HG02610 (cell line): ENCODE data around the gene GARIN5A.

Experiments
- ATAC-seq: cut with Tn5 transposase; IDR thresholded peaks from one replicate; pipeline ENCODE4 v1.9.1; 2021; ENCODE audit warnings: mild to moderate bottlenecking, moderate library complexity; ENCODE audit not compliant: unreplicated experiment

Gene GARIN5A

DNA sequence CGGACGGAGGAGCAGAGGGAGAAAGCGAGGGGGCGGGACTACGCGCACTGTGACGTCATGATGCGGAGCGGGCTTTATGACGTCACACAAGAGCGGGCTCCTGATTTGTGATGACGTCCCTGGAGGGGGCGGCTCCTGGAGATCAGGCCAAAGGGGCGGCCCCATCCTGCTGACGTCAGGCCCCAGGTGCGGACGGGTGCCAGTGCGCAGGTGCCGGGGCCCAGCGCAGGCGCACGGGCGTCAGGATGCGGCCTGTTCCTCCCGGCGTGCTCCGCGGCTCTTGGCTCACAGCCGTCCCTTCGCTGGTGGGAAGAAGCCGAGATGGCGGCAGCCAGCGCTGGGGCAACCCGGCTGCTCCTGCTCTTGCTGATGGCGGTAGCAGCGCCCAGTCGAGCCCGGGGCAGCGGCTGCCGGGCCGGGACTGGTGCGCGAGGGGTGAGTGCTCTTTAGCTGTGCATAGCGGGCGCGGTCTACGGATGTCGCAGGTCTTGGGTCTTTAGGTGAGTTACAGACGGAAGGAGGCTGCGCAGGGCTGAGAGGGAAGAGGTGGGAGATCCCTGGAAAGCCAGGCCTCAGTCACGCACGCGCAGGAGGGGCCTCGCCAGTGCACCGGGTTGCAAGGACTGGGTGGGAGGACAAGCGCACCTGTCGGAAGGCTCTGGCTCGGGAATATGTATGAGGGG, at the start of gene GARIN5A, which contains the start of gene EMC10:
Gene GARIN5A (minus strand): TSS at position 625 of the 683 bp plus-strand sequence. CDS start 460 bp downstream, at position 165.
Gene EMC10 (plus strand): TSS at position 284 of the 683 bp plus-strand sequence. CDS start 38 bp downstream, at position 322.
- ATAC-seq: peak; percentile 77

DNA sequence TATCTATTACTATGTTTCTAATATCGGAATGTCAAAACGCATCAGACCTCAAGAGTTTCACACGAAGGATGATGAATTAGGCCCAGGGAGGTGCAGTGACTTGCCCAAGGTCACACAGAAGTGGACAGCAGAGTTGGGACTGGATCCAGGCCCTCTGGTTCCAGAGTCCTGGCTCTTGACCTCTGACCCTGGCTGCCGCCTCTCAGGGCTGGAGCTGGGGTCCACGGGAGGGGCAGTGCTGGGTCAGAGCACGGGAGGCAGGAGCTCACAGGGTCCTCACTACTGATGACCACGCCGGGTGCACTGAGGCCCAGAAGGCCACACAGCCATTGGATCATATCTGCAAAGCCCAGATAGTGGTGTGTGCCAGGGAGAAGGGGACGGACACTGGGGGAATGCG, 46.2 kb upstream of the GARIN5A start:
- no peak for ATAC-seq

DNA sequence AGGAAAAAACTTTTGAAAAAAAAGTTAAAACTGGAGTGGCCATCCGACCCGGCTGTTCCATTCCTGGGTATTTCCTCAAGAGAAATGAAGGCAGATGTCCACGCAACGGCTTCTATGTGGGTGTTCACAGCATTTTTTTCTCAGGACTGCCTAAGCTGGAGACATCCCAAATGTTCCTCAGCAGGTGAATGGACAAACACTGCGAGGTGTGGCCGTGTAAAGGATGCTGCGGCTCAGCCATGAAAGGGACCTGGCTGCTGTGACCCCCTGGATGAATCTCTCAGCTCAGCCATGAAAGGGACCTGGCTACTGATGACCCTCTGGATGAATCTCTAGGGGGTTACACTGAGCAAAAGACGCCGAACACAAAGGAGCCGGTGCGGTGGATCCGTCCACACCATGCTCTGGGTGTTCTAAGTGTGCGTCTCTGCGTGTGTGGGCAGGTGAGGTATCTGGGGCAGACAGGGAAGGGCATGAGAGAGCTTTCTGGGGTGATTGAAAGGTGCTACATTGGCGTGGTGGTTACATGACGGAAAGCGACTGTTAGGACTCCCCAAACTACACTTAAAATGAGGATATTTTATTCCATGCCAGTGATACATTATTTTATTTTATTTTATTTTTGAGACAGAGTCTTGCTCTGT, 44.3 kb upstream of the GARIN5A start:
- no peak for ATAC-seq

DNA sequence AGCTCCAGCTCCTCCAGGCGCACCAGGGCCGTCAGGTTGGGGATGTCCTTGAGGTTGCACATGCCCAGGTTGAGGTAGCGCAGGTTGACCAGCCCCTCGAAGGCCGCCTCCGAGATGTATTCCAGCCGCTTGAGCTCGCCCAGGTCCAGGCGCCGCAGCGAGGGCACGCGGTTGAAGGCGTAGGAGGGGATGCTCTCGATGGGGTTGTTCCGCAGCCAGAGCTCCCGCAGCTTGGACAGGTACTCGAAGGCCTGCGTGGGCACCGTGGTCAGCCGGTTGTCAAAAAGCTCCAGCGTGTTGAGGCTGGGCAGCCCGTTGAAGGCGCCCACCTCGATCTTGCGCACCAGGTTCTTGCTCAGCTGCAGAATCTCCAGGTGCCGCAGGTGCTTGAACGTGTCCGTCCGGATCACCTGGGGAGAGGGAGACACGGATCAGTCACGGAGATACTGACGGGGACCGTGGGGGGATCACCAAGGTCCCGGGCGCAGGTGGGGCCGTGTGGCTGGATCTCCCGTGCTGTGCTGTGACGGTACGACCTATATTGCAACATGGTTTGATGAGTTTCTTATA, 42.4 kb upstream of the GARIN5A start:
- no peak for ATAC-seq

DNA sequence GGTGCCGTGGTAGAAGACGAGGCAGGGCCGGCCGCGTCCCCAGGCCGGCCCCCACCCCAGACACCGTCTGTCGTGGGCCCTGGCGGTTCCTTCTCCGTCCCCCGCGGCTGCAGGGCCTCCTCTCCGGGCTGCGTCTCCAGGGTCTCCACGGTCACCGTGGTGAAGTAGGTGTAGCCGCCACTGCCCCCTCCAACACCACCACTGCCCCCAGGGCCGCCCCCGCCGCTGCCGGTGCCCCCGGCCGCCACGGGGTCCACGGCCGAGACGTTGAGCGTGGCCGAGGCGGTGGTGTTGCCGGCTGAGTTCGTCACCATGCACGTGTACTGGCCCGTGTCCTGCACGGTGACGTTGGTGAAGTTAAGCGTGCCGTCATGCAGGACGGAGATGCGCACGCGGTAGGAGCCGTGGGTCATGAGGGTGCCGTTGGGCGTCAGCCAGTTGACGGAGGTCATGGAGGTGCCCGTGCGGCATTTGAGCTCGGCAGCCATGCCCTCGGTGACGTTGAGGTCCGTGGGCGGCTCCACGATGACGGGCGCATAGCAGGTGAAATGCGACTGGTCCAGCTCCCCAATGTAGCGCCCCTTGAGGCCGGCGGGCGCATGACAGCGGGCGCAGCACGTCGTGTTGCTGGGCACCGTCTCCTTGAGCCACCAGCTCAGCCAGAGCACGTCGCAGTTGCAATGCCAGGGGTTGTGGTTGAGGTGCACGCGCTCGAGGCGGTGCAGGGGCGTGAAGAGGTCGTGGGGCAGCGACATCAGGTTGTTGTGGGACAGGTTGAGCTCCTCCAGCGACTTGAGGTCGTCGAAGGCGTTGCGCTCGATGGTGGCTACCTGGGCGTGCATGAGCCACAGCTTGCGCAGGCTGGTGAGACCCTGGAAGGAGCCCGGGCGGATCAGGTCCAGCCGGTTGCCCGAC, 41.7 kb upstream of the GARIN5A start:
- ATAC-seq: no peak

DNA sequence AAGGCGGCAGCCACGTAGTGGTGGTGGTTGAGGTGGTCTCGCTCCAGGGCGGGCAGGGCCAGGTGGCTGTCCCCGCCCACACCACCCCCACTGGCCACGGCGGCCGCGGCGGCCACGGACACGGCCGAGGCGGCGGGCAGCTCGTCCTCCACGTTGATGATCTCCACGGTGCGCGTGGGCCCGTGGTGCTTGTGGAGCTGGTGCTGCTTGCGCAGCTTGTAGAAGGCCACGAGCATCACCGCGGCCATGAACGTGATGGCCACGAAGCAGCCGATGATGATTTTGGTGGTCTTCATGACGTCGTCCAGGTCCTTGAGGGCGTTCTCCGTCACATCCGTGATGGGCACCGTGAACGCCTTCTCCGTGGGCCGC, 41.0 kb upstream of the GARIN5A start:
- no peak for ATAC-seq

DNA sequence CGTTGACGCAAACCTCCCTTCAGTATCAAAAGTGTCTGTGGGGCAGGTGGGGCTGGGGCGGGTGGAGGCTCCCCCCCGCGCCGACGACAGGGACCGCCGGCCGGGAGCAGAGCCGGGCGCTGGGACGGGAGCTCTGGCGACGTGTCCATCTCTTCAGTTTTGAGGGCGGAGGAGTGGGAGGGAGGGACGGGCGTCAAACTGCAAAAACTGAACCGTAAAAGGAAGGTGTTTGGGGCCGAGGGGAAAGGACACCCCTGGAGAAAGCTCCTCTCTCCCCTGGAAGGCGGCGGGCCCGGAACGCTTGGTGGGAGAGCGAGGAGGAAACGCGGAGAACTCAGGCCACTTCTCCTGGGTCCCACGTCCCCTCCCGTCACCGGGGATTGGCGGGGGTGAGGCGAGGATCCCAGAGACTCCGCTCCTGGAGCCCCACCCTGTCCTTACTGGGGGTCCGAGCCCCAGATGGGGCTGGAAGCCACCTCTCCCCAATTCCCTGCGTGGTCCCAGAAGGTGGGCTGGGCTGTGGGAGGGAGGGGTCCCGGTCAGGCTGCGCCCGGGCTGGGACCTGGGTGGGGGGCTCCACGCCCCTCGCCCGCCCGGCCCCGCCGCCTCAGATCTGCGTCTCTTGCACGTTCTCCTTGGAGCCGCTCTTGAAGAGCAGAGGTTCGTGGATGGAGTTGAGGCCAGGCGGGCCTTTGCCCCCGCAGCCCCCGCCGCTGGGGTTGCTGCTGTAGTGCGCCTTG, 40.5 kb upstream of the GARIN5A start:
- ATAC-seq: no peak

DNA sequence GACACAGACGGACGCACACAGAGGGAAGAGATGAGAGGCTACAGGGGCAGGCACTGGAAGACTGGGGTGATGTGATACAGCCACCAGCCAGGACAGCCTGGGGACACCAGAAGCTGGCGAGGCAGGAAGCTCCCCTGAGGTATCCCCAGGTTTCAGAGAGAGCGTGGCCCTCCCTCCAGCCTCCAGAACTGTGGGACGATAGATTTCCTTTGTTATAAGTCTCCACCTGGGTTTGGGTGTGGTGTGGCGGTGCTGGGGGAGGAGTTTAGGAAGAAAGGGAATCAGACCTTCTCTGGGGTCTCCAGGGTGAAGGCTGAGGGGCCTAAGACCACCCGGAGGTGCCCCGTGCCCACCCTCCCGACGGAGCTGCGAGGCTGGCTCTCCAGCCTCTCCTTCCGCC, 39.8 kb upstream of the GARIN5A start:
- ATAC-seq: no peak

DNA sequence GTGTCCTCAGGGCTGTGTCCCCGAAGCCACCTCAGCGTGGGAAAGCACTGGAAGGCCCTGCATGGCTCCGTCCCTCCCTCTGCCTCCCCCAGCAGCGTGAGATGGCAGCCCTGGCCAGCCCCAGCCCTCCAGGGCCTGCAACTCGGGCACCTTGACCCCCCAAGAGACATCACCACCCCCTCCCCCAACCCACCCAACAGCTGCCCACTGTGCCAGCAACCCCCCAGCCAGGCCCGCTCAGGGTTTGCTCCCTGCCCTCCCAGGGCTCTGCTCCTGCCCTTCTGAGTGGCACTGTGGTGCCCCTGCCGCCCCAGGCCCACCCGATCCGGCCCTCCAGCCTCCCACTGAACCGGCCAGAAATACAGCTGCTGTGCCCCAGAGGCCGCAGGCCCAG, 38.5 kb upstream of the GARIN5A start:
- ATAC-seq: no peak

DNA sequence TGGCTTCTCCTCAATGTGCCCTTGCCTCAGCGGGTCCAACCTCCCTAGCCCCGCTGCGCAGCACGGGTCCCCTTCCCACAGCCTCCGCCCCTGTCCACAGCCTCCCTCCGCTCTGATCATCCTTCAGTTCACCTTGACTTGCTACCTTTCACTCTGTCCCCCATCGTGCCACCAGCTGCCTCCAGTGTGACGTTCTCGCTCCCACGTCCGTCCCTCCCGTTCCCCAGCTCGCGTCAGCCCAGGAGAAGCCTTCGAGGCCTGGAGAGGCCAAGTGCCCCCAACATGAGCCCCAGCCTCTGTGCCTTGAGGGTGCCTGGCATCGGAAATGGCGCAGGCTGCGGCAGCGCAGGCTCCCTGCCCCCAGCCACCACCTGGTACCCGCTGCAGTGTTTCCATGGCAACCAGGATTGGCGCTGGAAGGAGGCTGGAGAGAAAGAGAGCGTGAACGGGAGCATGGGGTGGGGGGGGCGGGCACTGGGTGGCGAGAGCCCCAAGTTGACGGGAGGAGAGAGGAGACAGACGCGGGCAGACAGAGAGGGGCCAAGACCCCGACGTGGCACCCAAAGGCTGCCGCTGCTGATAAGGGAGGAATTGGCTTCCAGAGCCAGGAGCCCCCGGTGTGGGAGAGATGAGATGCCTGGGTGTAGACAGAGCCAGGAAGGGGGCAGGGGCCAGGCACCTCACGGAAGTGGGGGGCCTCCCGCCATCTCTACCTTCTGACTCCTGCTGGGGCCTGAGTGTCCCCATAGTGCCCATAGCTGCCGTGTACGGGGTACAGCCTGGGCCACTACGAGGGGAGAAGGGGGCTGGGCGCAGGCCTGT, 37.9 kb upstream of the GARIN5A start:
- no peak for ATAC-seq

DNA sequence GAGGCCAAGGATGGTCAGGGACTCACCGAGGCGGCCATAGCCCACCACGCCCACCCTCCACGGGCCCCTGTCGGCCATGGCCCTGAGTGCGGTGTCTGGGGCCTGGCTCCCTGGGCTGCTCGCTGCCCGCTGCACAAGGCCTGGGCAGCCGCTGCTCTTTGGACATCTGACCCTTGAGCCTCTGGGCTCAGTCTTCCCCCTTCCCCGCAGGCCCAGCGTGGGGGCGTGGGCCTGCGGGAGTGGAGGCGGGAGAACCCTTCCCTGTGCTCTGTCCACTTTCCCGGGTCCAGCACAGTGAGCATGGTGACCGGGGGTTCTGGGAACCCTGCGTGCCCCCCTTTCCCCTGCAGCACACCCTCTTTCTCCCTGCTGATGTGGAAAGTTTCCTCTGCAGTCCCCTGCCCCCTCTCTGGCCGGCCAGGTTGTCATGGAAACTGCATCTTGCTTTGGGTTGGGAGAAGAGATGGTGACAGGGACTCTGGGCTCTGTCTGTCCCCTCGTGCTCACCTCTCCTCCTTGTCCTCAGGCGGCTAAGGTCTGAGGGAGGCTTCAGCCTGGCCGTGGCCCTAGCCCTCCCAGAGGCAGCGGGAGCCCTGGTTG, 37.2 kb upstream of the GARIN5A start, which contains the start of gene ASPDH:
Gene ASPDH (minus strand): TSS at position 168 of the 600 bp plus-strand sequence. CDS start 90 bp downstream, at position 78.
- ATAC-seq: no peak

DNA sequence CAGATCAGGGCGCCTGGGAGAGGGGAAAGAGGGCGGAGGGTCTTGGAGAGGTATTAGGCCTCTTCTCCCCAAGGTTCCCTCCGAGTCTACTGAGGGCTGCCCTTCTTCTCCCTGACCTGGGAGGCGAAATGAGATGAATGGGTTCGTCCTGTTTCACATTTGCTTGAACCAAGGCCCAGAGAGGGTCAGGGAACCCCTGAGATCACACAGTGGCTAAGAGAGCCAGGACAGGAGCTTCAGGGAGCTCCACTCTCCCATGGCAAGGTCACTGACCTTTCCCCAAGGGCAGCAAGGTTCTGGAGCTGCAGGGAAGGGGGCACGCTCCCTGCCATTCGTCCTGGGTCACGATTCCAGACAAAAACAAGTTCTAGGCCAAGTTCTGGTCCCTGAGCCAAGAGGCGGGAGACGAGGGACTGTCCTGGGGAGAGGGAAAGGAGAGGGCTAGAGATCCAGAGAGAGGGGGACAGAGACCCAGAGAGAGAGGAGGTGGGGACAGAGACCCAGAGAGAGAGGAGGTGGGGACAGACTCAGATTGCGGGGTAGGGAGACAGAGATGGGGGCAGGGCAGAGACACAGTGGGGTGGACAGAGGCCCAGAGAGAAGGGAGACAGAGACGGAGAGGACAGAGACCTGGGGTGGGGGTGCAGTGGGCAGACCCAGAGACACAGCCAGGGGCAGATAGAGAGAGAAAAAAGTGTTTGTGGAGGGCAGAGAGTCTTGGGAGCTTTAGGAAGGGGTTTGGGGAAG, 36.5 kb upstream of the GARIN5A start:
- no peak for ATAC-seq

DNA sequence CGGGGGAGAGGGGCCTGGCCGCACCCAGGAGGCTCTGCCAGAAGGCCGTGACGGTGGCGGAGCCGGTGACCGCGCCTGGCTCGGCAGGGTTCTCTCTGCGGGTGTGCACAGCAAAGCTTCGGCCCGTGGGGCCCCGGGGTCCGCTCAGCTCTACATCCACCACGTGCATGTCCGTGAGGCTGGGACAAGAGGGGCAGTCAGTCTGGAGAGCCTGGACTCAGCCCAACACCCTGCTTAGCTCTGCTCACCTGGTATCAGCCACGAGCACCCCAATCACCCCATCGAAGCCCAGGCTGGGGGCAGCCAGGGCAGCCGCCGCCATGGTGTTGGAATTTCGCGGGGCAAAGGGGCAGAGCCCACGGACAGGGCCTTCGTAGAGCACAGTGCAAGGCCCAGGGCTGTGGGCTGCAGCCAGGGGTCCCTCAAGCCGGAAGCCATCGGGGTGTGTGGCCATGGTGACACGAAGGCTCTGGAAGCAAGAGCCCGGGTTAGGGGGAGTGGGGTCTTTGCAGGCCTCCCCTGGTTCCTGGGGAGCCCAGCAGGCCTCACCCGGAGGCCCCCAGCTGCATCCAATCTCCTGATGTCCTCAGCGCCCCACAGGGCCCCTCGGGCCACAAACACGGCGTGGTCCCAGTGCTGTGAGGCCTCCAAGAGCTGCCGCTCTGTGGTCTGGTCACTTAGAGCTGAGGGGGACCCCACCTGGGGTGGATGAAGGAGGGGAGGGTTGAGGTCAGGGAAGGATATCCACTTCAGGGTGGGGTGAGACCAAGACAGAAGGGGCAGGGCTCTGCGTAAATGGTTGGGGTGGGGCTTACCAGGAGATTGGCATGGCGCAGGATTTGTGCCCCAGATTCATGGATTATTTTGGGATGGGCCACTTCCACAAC, 35.7 kb upstream of the GARIN5A start:
- no peak for ATAC-seq

DNA sequence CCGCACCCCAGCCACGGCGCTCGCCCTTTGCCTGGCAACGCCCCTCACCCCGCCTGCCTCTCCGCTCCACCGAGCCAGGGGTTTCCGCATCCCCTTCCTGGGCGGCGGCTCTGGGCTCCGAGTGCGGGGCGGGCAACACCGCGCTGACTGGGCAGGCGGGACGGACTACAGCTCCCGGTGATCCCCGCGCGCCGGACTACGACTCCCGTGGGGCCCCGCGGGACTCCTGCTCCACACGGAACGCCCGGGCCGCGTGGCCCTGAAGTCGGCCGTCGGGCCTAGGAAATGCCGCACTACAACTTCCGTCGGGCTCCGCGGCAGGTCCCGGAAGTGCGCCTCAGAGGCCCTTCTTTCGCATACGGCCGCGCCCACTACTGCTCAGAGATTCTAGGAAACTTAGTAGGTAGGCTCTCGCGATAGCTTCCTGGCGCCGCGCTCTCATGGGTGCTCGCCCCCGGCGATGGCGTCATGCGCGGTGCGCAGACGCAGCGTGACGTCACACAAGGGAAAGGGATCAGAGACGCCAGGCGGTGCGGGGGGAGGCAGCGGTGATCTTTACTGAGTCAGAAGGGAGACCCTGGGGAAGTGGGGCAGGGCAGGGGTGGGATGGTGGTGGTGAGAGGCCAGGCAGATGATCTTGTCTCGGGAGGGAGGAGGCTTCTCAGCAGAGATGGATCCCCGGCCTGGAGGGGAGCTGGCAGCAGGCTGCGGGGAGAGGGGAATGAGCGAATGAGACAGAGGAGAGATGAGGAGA, 34.6 kb upstream of the GARIN5A start, which contains the start of gene JOSD2:
Gene JOSD2 (minus strand): TSS at position 123 of the 754 bp plus-strand sequence. CDS start 760 bp downstream, outside the sequence.
- ATAC-seq: peak; percentile 85

DNA sequence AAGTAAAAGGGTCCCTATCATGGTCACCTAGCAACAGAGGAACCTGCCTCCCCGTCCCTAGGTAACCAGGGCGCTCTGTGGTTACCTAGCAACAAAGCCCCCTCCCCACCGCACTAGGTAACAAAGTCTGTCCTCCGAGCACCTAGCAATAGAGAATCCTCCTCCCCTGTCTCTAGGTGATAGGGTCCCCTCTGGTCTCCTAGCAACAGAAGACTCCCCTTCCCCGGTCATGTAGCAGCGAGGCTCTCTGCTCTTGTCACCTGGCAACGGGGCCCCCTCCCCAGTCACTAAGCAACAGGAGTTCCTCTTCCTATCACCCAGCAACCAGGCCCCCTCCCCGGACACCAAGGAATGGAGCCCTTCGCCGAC, 34.0 kb upstream of the GARIN5A start:
- no peak for ATAC-seq

DNA sequence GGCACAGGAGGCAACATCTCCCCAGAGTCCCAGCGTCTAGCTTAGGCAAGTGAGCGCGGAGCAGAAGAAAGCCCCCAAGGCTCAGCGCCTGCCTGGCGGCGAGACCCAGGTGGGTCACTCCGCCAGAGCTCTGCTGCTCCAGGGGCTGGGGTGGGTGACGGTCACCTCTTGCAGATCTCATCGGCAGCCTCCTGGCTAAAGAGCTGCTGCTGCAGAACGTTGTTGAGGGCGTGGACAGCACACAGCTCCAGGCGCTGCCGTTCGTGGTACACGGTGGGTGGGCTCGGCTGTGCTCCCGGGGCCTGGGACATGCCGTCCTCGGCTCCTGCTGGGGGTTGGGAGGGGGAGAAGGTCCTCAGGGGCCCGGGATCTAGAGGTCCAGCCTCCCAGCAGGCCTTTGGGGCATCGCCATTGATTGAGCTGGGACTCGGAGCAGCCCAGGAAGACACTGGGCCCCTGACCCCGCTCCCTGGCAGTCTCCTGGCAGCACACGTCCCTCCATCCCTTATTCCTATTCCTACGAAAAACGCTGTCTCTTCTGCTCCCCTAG, 33.5 kb upstream of the GARIN5A start:
- no peak for ATAC-seq
